Suprapubic skin (tissue), 3 donors: Measurements from ENCODE around the gene TRPV2.

Experiments
- CTCF ChIP-seq, 2 donors: fragments of 200-600 bp in 1 of 2; fragments of 450-650 bp in 1 of 2; sonication (generic) in 1 of 2; IDR thresholded peaks; one replicate each; pipeline ENCODE4 v1.5.1; 2016 to 2019; ENCODE audit warnings: antibody characterized with exemption in 2 of 2, mild to moderate bottlenecking in 1 of 2, moderate library complexity in 1 of 2
- POLR2A ChIP-seq, 2 donors: fragments of 450-650 bp; IDR thresholded peaks; one replicate each; pipeline ENCODE4 v1.6.1; 2017; ENCODE audit warnings: antibody characterized with exemption in 2 of 2, mild to moderate bottlenecking in 2 of 2, moderate library complexity in 2 of 2

- TF ChIP-seq POLR2A (IDR thresholded peaks at IDR 0.05) = no peak
- TF ChIP-seq CTCF (IDR thresholded peaks at IDR 0.05) = no peak
Observed at GRCh38 chr17:16439303-16439791, 24.0 kb downstream of the TRPV2 start.
